WTC11 (cell line): ENCODE results near the gene PLCL2.

Experiments
- CREM ChIP-seq: sonication (generic); formaldehyde crosslinking; IDR thresholded peaks from 2 replicates; pipeline ENCODE4 v1.8.1; 2022; ENCODE audit warnings: mild to moderate bottlenecking, missing genetic modification reagents, moderate library complexity
- GTF2I ChIP-seq: fragments of 250-450 bp; sonication (Bioruptor Pico); conservative IDR thresholded peaks from 2 replicates; pipeline ENCODE4 v1.4.0; 2021; ENCODE audit warnings: mild to moderate bottlenecking
- TF ChIP-seq, protein P1 (sequence below): fragments of 200-600 bp; IDR thresholded peaks from 2 replicates; pipeline ENCODE4 v1.8.0; 2022; ENCODE audit warnings: antibody characterized with exemption
- TF ChIP-seq, protein P2 (sequence below): sonication (generic); formaldehyde crosslinking; IDR thresholded peaks from 2 replicates; pipeline ENCODE4 v1.8.0; 2022; ENCODE audit warnings: mild to moderate bottlenecking, missing genetic modification reagents

DNA sequence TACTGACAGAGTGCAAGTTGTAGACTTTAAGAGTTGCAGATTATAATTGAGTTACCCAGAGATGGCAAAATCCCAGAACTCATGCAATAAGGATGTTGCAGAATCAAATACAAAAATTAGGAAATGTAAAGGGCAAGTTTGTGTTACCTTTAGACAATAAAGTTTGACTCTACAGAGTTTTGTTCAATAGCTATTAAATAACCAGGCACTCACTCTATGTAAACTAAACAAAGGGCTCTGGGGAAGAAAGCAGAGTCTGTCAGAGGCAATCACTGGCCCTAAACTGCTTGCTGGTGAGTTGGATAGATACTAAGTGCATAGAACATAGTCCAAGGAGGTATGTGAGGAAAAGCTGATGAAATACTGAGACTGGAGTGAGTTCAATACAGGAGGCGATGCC lies 40.0 kb upstream of the PLCL2 start:
- no peak for TF ChIP-seq GTF2I
- TF ChIP-seq, protein P1, sequence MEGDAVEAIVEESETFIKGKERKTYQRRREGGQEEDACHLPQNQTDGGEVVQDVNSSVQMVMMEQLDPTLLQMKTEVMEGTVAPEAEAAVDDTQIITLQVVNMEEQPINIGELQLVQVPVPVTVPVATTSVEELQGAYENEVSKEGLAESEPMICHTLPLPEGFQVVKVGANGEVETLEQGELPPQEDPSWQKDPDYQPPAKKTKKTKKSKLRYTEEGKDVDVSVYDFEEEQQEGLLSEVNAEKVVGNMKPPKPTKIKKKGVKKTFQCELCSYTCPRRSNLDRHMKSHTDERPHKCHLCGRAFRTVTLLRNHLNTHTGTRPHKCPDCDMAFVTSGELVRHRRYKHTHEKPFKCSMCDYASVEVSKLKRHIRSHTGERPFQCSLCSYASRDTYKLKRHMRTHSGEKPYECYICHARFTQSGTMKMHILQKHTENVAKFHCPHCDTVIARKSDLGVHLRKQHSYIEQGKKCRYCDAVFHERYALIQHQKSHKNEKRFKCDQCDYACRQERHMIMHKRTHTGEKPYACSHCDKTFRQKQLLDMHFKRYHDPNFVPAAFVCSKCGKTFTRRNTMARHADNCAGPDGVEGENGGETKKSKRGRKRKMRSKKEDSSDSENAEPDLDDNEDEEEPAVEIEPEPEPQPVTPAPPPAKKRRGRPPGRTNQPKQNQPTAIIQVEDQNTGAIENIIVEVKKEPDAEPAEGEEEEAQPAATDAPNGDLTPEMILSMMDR, result no peak
- TF ChIP-seq, protein P2, sequence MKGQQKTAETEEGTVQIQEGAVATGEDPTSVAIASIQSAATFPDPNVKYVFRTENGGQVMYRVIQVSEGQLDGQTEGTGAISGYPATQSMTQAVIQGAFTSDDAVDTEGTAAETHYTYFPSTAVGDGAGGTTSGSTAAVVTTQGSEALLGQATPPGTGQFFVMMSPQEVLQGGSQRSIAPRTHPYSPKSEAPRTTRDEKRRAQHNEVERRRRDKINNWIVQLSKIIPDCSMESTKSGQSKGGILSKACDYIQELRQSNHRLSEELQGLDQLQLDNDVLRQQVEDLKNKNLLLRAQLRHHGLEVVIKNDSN (CRISPR knock-in tag), result no peak
- no peak for TF ChIP-seq CREM (CRISPR knock-in tag)
